HCT116 (cell line): Measurements from ENCODE around the gene ADAM23. TPM values are rescaled to one million over a fixed set of nuclear protein-coding genes. Genes with fewer than 3 reads are reported as not detected.

Experiments used
- ATAC-seq: fragments of 200-7000 bp; cut with Tn5 transposase; 2 replicates; pipeline ENCODE4 v1.9.1; 2020; ENCODE audit warnings: mild to moderate bottlenecking, moderate library complexity
- BruUV-seq: library from RNA; stranded (reverse); fragments of 400-500 nt; replicated peaks from 2 replicates; lab custom pipeline; 2021; lab: Mats Ljungman, UMichigan
- CTCF ChIA-PET: fragments of 300-600 bp; sonication (Branson Sonifier 250); formaldehyde crosslinking; loops from one replicate; lab custom pipeline; 2021; ENCODE audit warnings: antibody characterized with exemption; lab: Charles Lee
- POLR2A ChIA-PET: fragments of 300-600, 350-600 bp; sonication (Branson Sonifier 250); formaldehyde crosslinking; loops from one replicate; lab custom pipeline; 2021; ENCODE audit warnings: antibody characterized with exemption; lab: Charles Lee
- RAD21 ChIA-PET, 2 experiments: fragments of 300-600 bp; sonication (Branson Sonifier 250); formaldehyde crosslinking; loops; one replicate each; lab custom pipeline; 2023; ENCODE audit warnings: low total read pairs in 2 of 2; ENCODE audit not compliant: uncharacterized antibody in 2 of 2, unreplicated experiment in 2 of 2, low non-redundant PET in 1 of 2; lab: Charles Lee
- DNase-seq: peaks from one replicate; pipeline ENCODE4 v3.0.0-alpha.2; 2010; ENCODE audit warnings: low read depth, low spot score
- H2AFZ ChIP-seq: fragments of 200-600 bp; shearing (Covaris generic), sonication (generic); 2 replicates; pipeline ENCODE4 v1.6.1; 2017; ENCODE audit warnings: low read depth, mixed run types, mixed read lengths, antibody characterized with exemption, low read length; ENCODE audit not compliant: poor library complexity, severe bottlenecking
- H3K27ac ChIP-seq: 2 replicates; pipeline ENCODE4 v1.5.1; 2012; ENCODE audit warnings: low read depth, low read length
- H3K27me3 ChIP-seq: fragments of 200-600 bp; sonication (generic); 2 replicates; pipeline ENCODE4 v1.6.1; 2016; ENCODE audit warnings: mixed run types, low read length, mixed read lengths; ENCODE audit not compliant: insufficient read depth
- H3K36me3 ChIP-seq, 2 experiments: fragments of 200-500 bp in 1 of 2; fragments of 200-600 bp in 1 of 2; sonication (Bioruptor generic) in 1 of 2; sonication (generic) in 1 of 2; 2 replicates each; pipeline versions ENCODE4 v1.5.1 to v1.6.1; 2014 to 2016; ENCODE audit warnings: low read length in 2 of 2, inconsistent platforms in 1 of 2, mixed read lengths in 1 of 2, mixed run types in 1 of 2; ENCODE audit not compliant: insufficient read depth in 2 of 2, control insufficient read depth in 1 of 2
- H3K4me1 ChIP-seq, 2 experiments: fragments of 200-600 bp in 1 of 2; sonication (generic) in 1 of 2; 2 replicates each; pipeline versions ENCODE4 v1.5.1 to v1.6.1; 2012 to 2017; ENCODE audit warnings: low read length in 2 of 2, inconsistent platforms in 1 of 2, mild to moderate bottlenecking in 1 of 2, mixed read lengths in 1 of 2, mixed run types in 1 of 2, moderate library complexity in 1 of 2; ENCODE audit not compliant: insufficient read depth in 2 of 2, control insufficient read depth in 1 of 2
- H3K4me2 ChIP-seq: fragments of 200-600 bp; sonication (generic); 2 replicates; pipeline ENCODE4 v1.6.1; 2017; ENCODE audit warnings: mixed run types, low read length, mixed read lengths
- H3K4me3 ChIP-seq, 2 experiments: fragments of 200-600 bp in 1 of 2; sonication (generic) in 1 of 2; replicated peaks in 1 of 2; 2 replicates each; pipeline ENCODE4 v1.5.1; 2011 to 2016; ENCODE audit warnings: low read length in 2 of 2, control low read depth in 1 of 2, low read depth in 1 of 2, mild to moderate bottlenecking in 1 of 2, mixed read lengths in 1 of 2, mixed run types in 1 of 2
- H3K79me2 ChIP-seq: fragments of 200-600 bp; sonication (generic); 2 replicates; pipeline ENCODE4 v1.6.1; 2017; ENCODE audit warnings: mild to moderate bottlenecking, mixed run types, low read length, moderate library complexity, mixed read lengths; ENCODE audit not compliant: insufficient read depth
- H3K9ac ChIP-seq: fragments of 200-600 bp; sonication (generic); 2 replicates; pipeline ENCODE4 v1.6.1; 2016; ENCODE audit warnings: low read length, mixed read lengths
- H3K9me2 ChIP-seq: fragments of 200-600 bp; sonication (generic), shearing (Covaris generic); 2 replicates; pipeline ENCODE4 v1.6.1; 2017; ENCODE audit warnings: mixed run types, mild to moderate bottlenecking, moderate library complexity; ENCODE audit not compliant: insufficient read depth
- H3K9me3 ChIP-seq, 2 experiments: fragments of 200-500 bp in 1 of 2; fragments of 200-600 bp in 1 of 2; sonication (Bioruptor generic) in 1 of 2; sonication (generic) in 1 of 2; 2 replicates each; pipeline ENCODE4 v1.6.1; 2014 to 2017; ENCODE audit warnings: low read length in 2 of 2, mixed read lengths in 2 of 2, inconsistent platforms in 1 of 2, low read depth in 1 of 2, mild to moderate bottlenecking in 1 of 2, mixed run types in 1 of 2, moderate library complexity in 1 of 2; ENCODE audit not compliant: control insufficient read depth in 1 of 2, insufficient read depth in 1 of 2
- H4K20me1 ChIP-seq: fragments of 200-600 bp; sonication (generic), shearing (Covaris generic); 2 replicates; pipeline ENCODE4 v1.6.1; 2017; ENCODE audit warnings: mixed run types, mild to moderate bottlenecking, moderate library complexity; ENCODE audit not compliant: insufficient read depth
- CEBPB ChIP-seq: IDR thresholded peaks from 2 replicates; pipeline ENCODE4 v1.6.1; 2012; ENCODE audit warnings: low read depth
- ELF1 ChIP-seq: IDR thresholded peaks from 2 replicates; pipeline ENCODE4 v1.6.1; 2012; ENCODE audit warnings: low read depth, borderline replicate concordance
- EZH2phosphoT487 ChIP-seq: fragments of 200-600 bp; IDR thresholded peaks from 2 replicates; pipeline ENCODE4 v1.6.1; 2018; ENCODE audit warnings: antibody characterized with exemption, borderline replicate concordance
- TCF7L2 ChIP-seq: IDR thresholded peaks from 2 replicates; pipeline ENCODE4 v1.7.0; 2011; ENCODE audit warnings: borderline replicate concordance, inconsistent platforms; ENCODE audit not compliant: insufficient read depth, insufficient read length; ENCODE audit errors: extremely low read depth
- YY1 ChIP-seq: IDR thresholded peaks from 2 replicates; pipeline ENCODE4 v1.6.1; 2011; ENCODE audit warnings: low read length, low read depth, moderate library complexity, mild to moderate bottlenecking; ENCODE audit not compliant: insufficient replicate concordance; ENCODE audit errors: extremely low read depth
- intact Hi-C: fragments of 100-400 bp; cut with micrococcal nuclease; formaldehyde crosslinking; loops from 2 replicates; pipeline ENCODE4 v1.10.0; 2022
- total RNA-seq: library from RNA; stranded (reverse); gene quantifications from one replicate; pipeline ENCODE4 v1.2.1, GENCODE V29; 2021; ENCODE audit not compliant: unreplicated experiment
- TF ChIP-seq, protein P1 (sequence below): IDR thresholded peaks from 2 replicates; pipeline ENCODE4 v1.6.1; 2012; ENCODE audit warnings: low read depth

Gene ADAM23
- total RNA-seq, 1 experiment from 2014 or later, result 0.10 TPM

DNA sequence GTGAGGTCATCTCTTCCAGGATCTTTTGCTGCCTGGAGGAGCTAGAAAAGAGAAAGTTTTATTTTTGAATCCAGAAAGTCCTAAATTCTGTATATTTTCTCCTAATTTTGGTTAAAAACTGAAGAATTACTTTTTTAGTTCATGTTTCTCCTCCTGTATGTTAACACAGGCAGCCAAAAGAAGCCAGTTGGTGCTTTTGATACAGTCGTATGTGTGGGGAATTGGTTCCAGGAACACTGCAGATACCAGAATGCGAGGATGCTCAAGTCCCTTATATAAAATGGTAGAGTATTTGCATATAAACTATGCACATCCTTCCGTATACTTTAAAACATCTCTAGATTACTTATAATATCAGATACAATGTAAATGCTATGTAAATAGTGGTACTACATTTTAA, 22.6 kb upstream of the ADAM23 start:
- no peak overlapping the region for H3K4me2 ChIP-seq
- H3K27ac ChIP-seq, result no peak overlapping the region
- ChIA-PET RAD21 (no interaction called here), CTCF (no interaction called here), POLR2A (no interaction called here)
- H2AFZ ChIP-seq, result no peak overlapping the region
- BruUV-seq, result no TSS peak
- no peak for TF ChIP-seq ELF1
- TF ChIP-seq, protein P1, sequence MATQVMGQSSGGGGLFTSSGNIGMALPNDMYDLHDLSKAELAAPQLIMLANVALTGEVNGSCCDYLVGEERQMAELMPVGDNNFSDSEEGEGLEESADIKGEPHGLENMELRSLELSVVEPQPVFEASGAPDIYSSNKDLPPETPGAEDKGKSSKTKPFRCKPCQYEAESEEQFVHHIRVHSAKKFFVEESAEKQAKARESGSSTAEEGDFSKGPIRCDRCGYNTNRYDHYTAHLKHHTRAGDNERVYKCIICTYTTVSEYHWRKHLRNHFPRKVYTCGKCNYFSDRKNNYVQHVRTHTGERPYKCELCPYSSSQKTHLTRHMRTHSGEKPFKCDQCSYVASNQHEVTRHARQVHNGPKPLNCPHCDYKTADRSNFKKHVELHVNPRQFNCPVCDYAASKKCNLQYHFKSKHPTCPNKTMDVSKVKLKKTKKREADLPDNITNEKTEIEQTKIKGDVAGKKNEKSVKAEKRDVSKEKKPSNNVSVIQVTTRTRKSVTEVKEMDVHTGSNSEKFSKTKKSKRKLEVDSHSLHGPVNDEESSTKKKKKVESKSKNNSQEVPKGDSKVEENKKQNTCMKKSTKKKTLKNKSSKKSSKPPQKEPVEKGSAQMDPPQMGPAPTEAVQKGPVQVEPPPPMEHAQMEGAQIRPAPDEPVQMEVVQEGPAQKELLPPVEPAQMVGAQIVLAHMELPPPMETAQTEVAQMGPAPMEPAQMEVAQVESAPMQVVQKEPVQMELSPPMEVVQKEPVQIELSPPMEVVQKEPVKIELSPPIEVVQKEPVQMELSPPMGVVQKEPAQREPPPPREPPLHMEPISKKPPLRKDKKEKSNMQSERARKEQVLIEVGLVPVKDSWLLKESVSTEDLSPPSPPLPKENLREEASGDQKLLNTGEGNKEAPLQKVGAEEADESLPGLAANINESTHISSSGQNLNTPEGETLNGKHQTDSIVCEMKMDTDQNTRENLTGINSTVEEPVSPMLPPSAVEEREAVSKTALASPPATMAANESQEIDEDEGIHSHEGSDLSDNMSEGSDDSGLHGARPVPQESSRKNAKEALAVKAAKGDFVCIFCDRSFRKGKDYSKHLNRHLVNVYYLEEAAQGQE, result no peak
- TF ChIP-seq CEBPB, result no peak
- no peak for TF ChIP-seq TCF7L2
- TF ChIP-seq YY1, result no peak
- no peak for TF ChIP-seq EZH2phosphoT487
- no peaks in the 10 kb centered on the region for H3K9me2 ChIP-seq
- no peaks in the 10 kb centered on the region for H3K4me1 ChIP-seq
- H3K79me2 ChIP-seq, result no peaks in the 10 kb centered on the region
- ATAC-seq, result no peak
- intact Hi-C loops, result no loop called here
- DNase-seq, result no peak
- H4K20me1 ChIP-seq, result no peaks in the 10 kb centered on the region
- H3K9me3 ChIP-seq, result no peaks in the 10 kb centered on the region
- no peak overlapping the region for H3K9ac ChIP-seq
- H3K36me3 ChIP-seq, result no peaks in the 10 kb centered on the region
- H3K27me3 ChIP-seq, result no peaks in the 10 kb centered on the region
- no peak overlapping the region for H3K4me3 ChIP-seq
